HepG2 (cell line): ENCODE measurements around the gene RBM28. TPM values are rescaled to one million over a fixed set of nuclear protein-coding genes. Genes with fewer than 3 reads are reported as not detected.

Experiments used
- HIC2 ChIP-seq: sonication (generic); formaldehyde crosslinking; IDR thresholded peaks from 2 replicates; pipeline ENCODE4 v1.9.0; 2022; ENCODE audit warnings: low read depth, missing genetic modification reagents
- HNRNPK ChIP-seq: fragments of 200-400 bp; formaldehyde crosslinking; IDR thresholded peaks from 2 replicates; pipeline ENCODE4 v1.6.1; 2018; ENCODE audit warnings: low read length, low read depth, moderate library complexity, mild to moderate bottlenecking; ENCODE audit not compliant: poor library complexity, severe bottlenecking
- IRF2 ChIP-seq: IDR thresholded peaks from 2 replicates; pipeline ENCODE4 v1.6.1; 2018; ENCODE audit warnings: missing genetic modification reagents, missing compliant biosample characterization
- NR2F1 ChIP-seq, 2 experiments: fragments of 450-650 bp in 1 of 2; formaldehyde crosslinking in 1 of 2; IDR thresholded peaks; 2 replicates each; pipeline versions ENCODE4 v1.5.0 to v1.6.1; 2016 to 2020; ENCODE audit warnings: mild to moderate bottlenecking in 1 of 2, missing compliant biosample characterization in 1 of 2, missing genetic modification reagents in 1 of 2, moderate library complexity in 1 of 2
- NR2F6 ChIP-seq, 2 experiments: IDR thresholded peaks; 2 replicates each; pipeline ENCODE4 v1.6.1; 2016; ENCODE audit warnings: antibody characterized with exemption in 1 of 2, mild to moderate bottlenecking in 1 of 2
- SAP130 ChIP-seq: IDR thresholded peaks from 2 replicates; pipeline ENCODE4 v1.6.1; 2016; ENCODE audit warnings: low read depth
- SNAI1 ChIP-seq: sonication (generic); formaldehyde crosslinking; IDR thresholded peaks from 2 replicates; pipeline ENCODE4 v1.5.0; 2020; ENCODE audit warnings: mild to moderate bottlenecking, missing genetic modification reagents, borderline replicate concordance
- SOX13 ChIP-seq, 3 experiments: fragments of 450-650 bp in 1 of 3; sonication (generic) in 1 of 3; formaldehyde crosslinking in 1 of 3; IDR thresholded peaks in 2 of 3; conservative IDR thresholded peaks in 1 of 3; 2 replicates each; pipeline versions ENCODE4 v1.5.0 to v1.6.1; 2016 to 2020; ENCODE audit warnings: antibody characterized with exemption in 1 of 3, mild to moderate bottlenecking in 1 of 3, missing compliant biosample characterization in 1 of 3, missing genetic modification reagents in 1 of 3, moderate library complexity in 1 of 3
- SP1 ChIP-seq, 2 experiments: fragments of 450-650 bp in 1 of 2; sonication (generic) in 1 of 2; formaldehyde crosslinking in 1 of 2; IDR thresholded peaks; 2 replicates each; pipeline versions ENCODE4 v1.4.0 to v1.6.1; 2016 to 2020; ENCODE audit warnings: missing genetic modification reagents in 1 of 2
- ZIK1 ChIP-seq: sonication (generic); formaldehyde crosslinking; IDR thresholded peaks from 2 replicates; pipeline ENCODE4 v1.5.0; 2020; ENCODE audit warnings: mild to moderate bottlenecking, low read depth, missing genetic modification reagents, borderline replicate concordance
- ZNF329 ChIP-seq: sonication (generic); formaldehyde crosslinking; IDR thresholded peaks from 2 replicates; pipeline ENCODE4 v1.9.0; 2021; ENCODE audit warnings: low read depth, mild to moderate bottlenecking, missing genetic modification reagents
- ZNF558 ChIP-seq: sonication (generic); formaldehyde crosslinking; IDR thresholded peaks from 2 replicates; pipeline ENCODE4 v1.9.0; 2022; ENCODE audit warnings: mild to moderate bottlenecking, missing genetic modification reagents, borderline replicate concordance
- ZNF775 ChIP-seq: sonication (generic); formaldehyde crosslinking; IDR thresholded peaks from 2 replicates; pipeline ENCODE4 v1.4.0; 2020; ENCODE audit warnings: missing genetic modification reagents, mild to moderate bottlenecking, moderate library complexity, borderline replicate concordance
- ZSCAN22 ChIP-seq: sonication (generic); formaldehyde crosslinking; IDR thresholded peaks from 2 replicates; pipeline ENCODE4 v1.4.0; 2020; ENCODE audit warnings: mild to moderate bottlenecking, missing genetic modification reagents
- polyA plus RNA-seq, 8 experiments: library from polyadenylated mRNA; depleted of rRNA in 3 of 8; stranded (reverse) in 7 of 8; unstranded in 1 of 8; fragments of >200 nt; fragmentation: Illumina TruSeq in 4 of 8; extraction: Trizol in 4 of 8; gene quantifications; 2 replicates each; pipeline versions ENCODE4 v1.2.1 to v1.2.3, GENCODE V29; 2011 to 2016; ENCODE audit warnings: low read depth in 4 of 8, missing spikeins in 1 of 8, mixed read lengths in 1 of 8; ENCODE audit not compliant: insufficient read depth in 1 of 8
- total RNA-seq, 5 experiments: library from RNA; depleted of rRNA; stranded (reverse); fragments of >200 nt; fragmentation: Illumina TruSeq; extraction: Trizol; gene quantifications; 2 replicates each; pipeline ENCODE4 v1.2.3, GENCODE V29; 2016; ENCODE audit warnings: low read depth in 1 of 5
- TF ChIP-seq, protein P1 (sequence below): sonication (generic); formaldehyde crosslinking; conservative IDR thresholded peaks from 2 replicates; pipeline ENCODE4 v1.4.0; 2020; ENCODE audit warnings: missing genetic modification reagents
- TF ChIP-seq, protein P2 (sequence below), 2 experiments: sonication (generic) in 1 of 2; formaldehyde crosslinking in 1 of 2; IDR thresholded peaks; 2 replicates each; pipeline versions ENCODE4 v1.4.0 to v1.6.1; 2016 to 2020; ENCODE audit warnings: borderline replicate concordance in 1 of 2, low read depth in 1 of 2, mild to moderate bottlenecking in 1 of 2, missing genetic modification reagents in 1 of 2

The RBM28 gene
- total and polyA plus RNA-seq, 2 of the 13 experiments (the other 11 are each of a cell fraction or from before 2014, with no cell fraction given), result 20.5 to 49.0 TPM

GRCh38 chr7:128310499-128310898 is 33.2 kb downstream of the RBM28 start (continued):
- TF ChIP-seq, protein P1, sequence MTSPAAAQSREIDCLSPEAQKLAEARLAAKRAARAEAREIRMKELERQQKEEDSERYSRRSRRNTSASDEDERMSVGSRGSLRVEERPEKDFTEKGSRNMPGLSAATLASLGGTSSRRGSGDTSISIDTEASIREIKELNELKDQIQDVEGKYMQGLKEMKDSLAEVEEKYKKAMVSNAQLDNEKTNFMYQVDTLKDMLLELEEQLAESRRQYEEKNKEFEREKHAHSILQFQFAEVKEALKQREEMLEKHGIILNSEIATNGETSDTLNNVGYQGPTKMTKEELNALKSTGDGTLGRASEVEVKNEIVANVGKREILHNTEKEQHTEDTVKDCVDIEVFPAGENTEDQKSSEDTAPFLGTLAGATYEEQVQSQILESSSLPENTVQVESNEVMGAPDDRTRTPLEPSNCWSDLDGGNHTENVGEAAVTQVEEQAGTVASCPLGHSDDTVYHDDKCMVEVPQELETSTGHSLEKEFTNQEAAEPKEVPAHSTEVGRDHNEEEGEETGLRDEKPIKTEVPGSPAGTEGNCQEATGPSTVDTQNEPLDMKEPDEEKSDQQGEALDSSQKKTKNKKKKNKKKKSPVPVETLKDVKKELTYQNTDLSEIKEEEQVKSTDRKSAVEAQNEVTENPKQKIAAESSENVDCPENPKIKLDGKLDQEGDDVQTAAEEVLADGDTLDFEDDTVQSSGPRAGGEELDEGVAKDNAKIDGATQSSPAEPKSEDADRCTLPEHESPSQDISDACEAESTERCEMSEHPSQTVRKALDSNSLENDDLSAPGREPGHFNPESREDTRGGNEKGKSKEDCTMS (CRISPR knock-in tag), result no peak
- TF ChIP-seq HIC2 (CRISPR knock-in tag) (peak; percentile 85; the same call in 1 of the 2 replicates), ZIK1 (CRISPR knock-in tag) (no peak), SP1 (IDR thresholded peaks at IDR 0.05) (no peak), SP1 (CRISPR knock-in tag; IDR thresholded peaks at IDR 0.05) (no peak), HNRNPK (no peak), NR2F6 (IDR thresholded peaks at IDR 0.05) (peak; percentile 27; the same call in 1 of the 2 replicates), NR2F6 (CRISPR knock-in tag; IDR thresholded peaks at IDR 0.05) (peak; percentile 62; the same call in 1 of the 2 replicates), ZNF775 (CRISPR knock-in tag) (no peak), IRF2 (CRISPR knock-in tag) (peak; percentile 36; the same call in 1 of the 2 replicates), SOX13 (IDR thresholded peaks at IDR 0.05) (no peak), SOX13 (CRISPR knock-in tag; conservative IDR thresholded peaks at IDR 0.05 in 1 of 2, IDR thresholded peaks at IDR 0.05 in 1 of 2) (peak in 1 of 2 experiments; percentile 89; a peak in 2 of 4 replicates), SNAI1 (CRISPR knock-in tag) (no peak), SAP130 (CRISPR knock-in tag) (peak; percentile 42; the same call in 1 of the 2 replicates), ZNF329 (CRISPR knock-in tag) (no peak), ZSCAN22 (CRISPR knock-in tag) (no peak), ZNF558 (CRISPR knock-in tag) (no peak), NR2F1 (CRISPR knock-in tag; IDR thresholded peaks at IDR 0.05) (peak in 1 of 2 experiments; percentile 46; a peak in 1 of 4 replicates)
- TF ChIP-seq, protein P2, sequence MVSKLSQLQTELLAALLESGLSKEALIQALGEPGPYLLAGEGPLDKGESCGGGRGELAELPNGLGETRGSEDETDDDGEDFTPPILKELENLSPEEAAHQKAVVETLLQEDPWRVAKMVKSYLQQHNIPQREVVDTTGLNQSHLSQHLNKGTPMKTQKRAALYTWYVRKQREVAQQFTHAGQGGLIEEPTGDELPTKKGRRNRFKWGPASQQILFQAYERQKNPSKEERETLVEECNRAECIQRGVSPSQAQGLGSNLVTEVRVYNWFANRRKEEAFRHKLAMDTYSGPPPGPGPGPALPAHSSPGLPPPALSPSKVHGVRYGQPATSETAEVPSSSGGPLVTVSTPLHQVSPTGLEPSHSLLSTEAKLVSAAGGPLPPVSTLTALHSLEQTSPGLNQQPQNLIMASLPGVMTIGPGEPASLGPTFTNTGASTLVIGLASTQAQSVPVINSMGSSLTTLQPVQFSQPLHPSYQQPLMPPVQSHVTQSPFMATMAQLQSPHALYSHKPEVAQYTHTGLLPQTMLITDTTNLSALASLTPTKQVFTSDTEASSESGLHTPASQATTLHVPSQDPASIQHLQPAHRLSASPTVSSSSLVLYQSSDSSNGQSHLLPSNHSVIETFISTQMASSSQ (IDR thresholded peaks at IDR 0.05; ENCODE audit: low read depth), result no peak
- TF ChIP-seq, protein P2 (CRISPR knock-in tag; IDR thresholded peaks at IDR 0.05; ENCODE audit: borderline replicate concordance), result no peak
